SK-N-SH treated with all-trans-retinoic acid at 6 μM for 48 hours (cell line): ENCODE data around the gene NPAS3.

ENCODE experiments used
- BACH2 ChIP-seq: fragments of 250-450 bp; sonication (Bioruptor Pico); IDR thresholded peaks from 2 replicates; pipeline ENCODE4 v1.9.0; 2021; ENCODE audit warnings: mild to moderate bottlenecking, borderline replicate concordance
- OSR1 ChIP-seq: fragments of 250-450 bp; sonication (Bioruptor Pico); IDR thresholded peaks from 2 replicates; pipeline ENCODE4 v1.8.0; 2022; ENCODE audit warnings: moderate library complexity, mild to moderate bottlenecking, inconsistent platforms
- RARB ChIP-seq: fragments of 250-450 bp; sonication (Bioruptor Pico); IDR thresholded peaks from 2 replicates; pipeline ENCODE4 v1.8.0; 2021; ENCODE audit warnings: mild to moderate bottlenecking, moderate library complexity
- ZC3H10 ChIP-seq: fragments of 250-450 bp; sonication (Bioruptor Pico); IDR thresholded peaks from 2 replicates; pipeline ENCODE4 v1.5.1; 2021; ENCODE audit warnings: mild to moderate bottlenecking, moderate library complexity
- ZFP3 ChIP-seq: fragments of 250-450 bp; sonication (Bioruptor Pico); IDR thresholded peaks from 2 replicates; pipeline ENCODE4 v1.5.0; 2020; ENCODE audit warnings: mild to moderate bottlenecking, moderate library complexity
- ZFP30 ChIP-seq: fragments of 450-650 bp; formaldehyde crosslinking; IDR thresholded peaks from 2 replicates; pipeline ENCODE4 v1.5.0; 2022; ENCODE audit warnings: mild to moderate bottlenecking, moderate library complexity
- ZNF565 ChIP-seq: fragments of 450-650 bp; formaldehyde crosslinking; conservative IDR thresholded peaks from 2 replicates; pipeline ENCODE4 v1.5.0; 2020; ENCODE audit warnings: low read depth, mild to moderate bottlenecking, moderate library complexity
- ZNF70 ChIP-seq: fragments of 450-650 bp; formaldehyde crosslinking; IDR thresholded peaks from 2 replicates; pipeline ENCODE4 v1.5.0; 2020; ENCODE audit warnings: mild to moderate bottlenecking, moderate library complexity
- ZNF8 ChIP-seq: fragments of 450-650 bp; formaldehyde crosslinking; IDR thresholded peaks from 2 replicates; pipeline ENCODE4 v1.5.0; 2020; ENCODE audit warnings: mild to moderate bottlenecking, moderate library complexity
- TF ChIP-seq, protein P1 (sequence below): fragments of 250-450 bp; sonication (Bioruptor Pico); IDR thresholded peaks from 2 replicates; pipeline ENCODE4 v1.8.0; 2020; ENCODE audit warnings: mild to moderate bottlenecking, moderate library complexity, borderline replicate concordance

GRCh38 chr14:33796356-33796755 lies 857.7 kb downstream of the NPAS3 start:
- TF ChIP-seq ZC3H10 (no peak), ZNF8 (CRISPR knock-in tag) (no peak), ZNF565 (CRISPR knock-in tag) (no peak), ZNF70 (no peak), RARB (CRISPR knock-in tag) (no peak), ZFP30 (CRISPR knock-in tag) (no peak), ZFP3 (no peak), OSR1 (no peak), BACH2 (no peak)
- TF ChIP-seq, protein P1, sequence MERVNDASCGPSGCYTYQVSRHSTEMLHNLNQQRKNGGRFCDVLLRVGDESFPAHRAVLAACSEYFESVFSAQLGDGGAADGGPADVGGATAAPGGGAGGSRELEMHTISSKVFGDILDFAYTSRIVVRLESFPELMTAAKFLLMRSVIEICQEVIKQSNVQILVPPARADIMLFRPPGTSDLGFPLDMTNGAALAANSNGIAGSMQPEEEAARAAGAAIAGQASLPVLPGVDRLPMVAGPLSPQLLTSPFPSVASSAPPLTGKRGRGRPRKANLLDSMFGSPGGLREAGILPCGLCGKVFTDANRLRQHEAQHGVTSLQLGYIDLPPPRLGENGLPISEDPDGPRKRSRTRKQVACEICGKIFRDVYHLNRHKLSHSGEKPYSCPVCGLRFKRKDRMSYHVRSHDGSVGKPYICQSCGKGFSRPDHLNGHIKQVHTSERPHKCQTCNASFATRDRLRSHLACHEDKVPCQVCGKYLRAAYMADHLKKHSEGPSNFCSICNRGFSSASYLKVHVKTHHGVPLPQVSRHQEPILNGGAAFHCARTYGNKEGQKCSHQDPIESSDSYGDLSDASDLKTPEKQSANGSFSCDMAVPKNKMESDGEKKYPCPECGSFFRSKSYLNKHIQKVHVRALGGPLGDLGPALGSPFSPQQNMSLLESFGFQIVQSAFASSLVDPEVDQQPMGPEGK (CRISPR knock-in tag): no peak
